ENCODE data around the gene LRP10. TPM values are rescaled to one million over a fixed set of nuclear protein-coding genes. Genes with fewer than 3 reads are reported as not detected.
"Not testable (repeated sequence)": the region's sequence is repeated elsewhere in the genome, so short reads cannot be mapped to it uniquely, and the experiment has no call there.

Gene LRP10
- total RNA-seq, 1 experiment from 2014 or later = 78.3 TPM

GRCh38 chr14:22852599-22852939 is 19.0 kb upstream of the LRP10 start:
- in situ Hi-C loops (cut with HindIII; ENCODE audit: low pct_unique_long_range_greater_than_20kb, low sequenced_read_pairs) (no loop called here), intact Hi-C loops (cut with micrococcal nuclease; ENCODE audit: unreplicated experiment) (loop anchor here (2.0 to 10.0 kb wide), 2 partner anchors 30 to 198 kb away; no protein-coding TSS in a partner anchor)
- ATAC-seq = no peak
- DNase-seq (ENCODE audit: low read depth, low spot score) = no peak
- Histone ChIP-seq H3K4me3 (ENCODE audit: low read depth in 2 of 2, low read length in 2 of 2) (no peak overlapping the region), H3K36me3 (ENCODE audit: control insufficient read depth, insufficient read depth, low read length) (no peaks in the 10 kb centered on the region), H3K4me1 (ENCODE audit: control insufficient read depth, insufficient read depth, low read length) (no peaks in the 10 kb centered on the region), H3K27me3 (ENCODE audit: control insufficient read depth, insufficient read depth, low read length) (no peaks in the 10 kb centered on the region), H3K9me3 (ENCODE audit: control insufficient read depth, insufficient read depth, low read depth, low read length) (no peaks in the 10 kb centered on the region), H3K27ac (ENCODE audit: low read length) (no peak overlapping the region)
- TF ChIP-seq SIN3A (IDR thresholded peaks at IDR 0.05; ENCODE audit: borderline replicate concordance, insufficient read depth, low read depth, low read length) = no peak
- TF ChIP-seq, protein P1, sequence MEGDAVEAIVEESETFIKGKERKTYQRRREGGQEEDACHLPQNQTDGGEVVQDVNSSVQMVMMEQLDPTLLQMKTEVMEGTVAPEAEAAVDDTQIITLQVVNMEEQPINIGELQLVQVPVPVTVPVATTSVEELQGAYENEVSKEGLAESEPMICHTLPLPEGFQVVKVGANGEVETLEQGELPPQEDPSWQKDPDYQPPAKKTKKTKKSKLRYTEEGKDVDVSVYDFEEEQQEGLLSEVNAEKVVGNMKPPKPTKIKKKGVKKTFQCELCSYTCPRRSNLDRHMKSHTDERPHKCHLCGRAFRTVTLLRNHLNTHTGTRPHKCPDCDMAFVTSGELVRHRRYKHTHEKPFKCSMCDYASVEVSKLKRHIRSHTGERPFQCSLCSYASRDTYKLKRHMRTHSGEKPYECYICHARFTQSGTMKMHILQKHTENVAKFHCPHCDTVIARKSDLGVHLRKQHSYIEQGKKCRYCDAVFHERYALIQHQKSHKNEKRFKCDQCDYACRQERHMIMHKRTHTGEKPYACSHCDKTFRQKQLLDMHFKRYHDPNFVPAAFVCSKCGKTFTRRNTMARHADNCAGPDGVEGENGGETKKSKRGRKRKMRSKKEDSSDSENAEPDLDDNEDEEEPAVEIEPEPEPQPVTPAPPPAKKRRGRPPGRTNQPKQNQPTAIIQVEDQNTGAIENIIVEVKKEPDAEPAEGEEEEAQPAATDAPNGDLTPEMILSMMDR (IDR thresholded peaks at IDR 0.05) = no peak
- no peak for TF ChIP-seq TCF7L2 (IDR thresholded peaks at IDR 0.05; ENCODE audit: low read depth, low read length)
- TF ChIP-seq, protein P2, sequence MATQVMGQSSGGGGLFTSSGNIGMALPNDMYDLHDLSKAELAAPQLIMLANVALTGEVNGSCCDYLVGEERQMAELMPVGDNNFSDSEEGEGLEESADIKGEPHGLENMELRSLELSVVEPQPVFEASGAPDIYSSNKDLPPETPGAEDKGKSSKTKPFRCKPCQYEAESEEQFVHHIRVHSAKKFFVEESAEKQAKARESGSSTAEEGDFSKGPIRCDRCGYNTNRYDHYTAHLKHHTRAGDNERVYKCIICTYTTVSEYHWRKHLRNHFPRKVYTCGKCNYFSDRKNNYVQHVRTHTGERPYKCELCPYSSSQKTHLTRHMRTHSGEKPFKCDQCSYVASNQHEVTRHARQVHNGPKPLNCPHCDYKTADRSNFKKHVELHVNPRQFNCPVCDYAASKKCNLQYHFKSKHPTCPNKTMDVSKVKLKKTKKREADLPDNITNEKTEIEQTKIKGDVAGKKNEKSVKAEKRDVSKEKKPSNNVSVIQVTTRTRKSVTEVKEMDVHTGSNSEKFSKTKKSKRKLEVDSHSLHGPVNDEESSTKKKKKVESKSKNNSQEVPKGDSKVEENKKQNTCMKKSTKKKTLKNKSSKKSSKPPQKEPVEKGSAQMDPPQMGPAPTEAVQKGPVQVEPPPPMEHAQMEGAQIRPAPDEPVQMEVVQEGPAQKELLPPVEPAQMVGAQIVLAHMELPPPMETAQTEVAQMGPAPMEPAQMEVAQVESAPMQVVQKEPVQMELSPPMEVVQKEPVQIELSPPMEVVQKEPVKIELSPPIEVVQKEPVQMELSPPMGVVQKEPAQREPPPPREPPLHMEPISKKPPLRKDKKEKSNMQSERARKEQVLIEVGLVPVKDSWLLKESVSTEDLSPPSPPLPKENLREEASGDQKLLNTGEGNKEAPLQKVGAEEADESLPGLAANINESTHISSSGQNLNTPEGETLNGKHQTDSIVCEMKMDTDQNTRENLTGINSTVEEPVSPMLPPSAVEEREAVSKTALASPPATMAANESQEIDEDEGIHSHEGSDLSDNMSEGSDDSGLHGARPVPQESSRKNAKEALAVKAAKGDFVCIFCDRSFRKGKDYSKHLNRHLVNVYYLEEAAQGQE (IDR thresholded peaks at IDR 0.05; ENCODE audit: insufficient read depth in 1 of 2, low read depth in 2 of 2, low read length in 1 of 2) = no peak
- no peak for TF ChIP-seq POLR2AphosphoS5 (IDR thresholded peaks at IDR 0.05; ENCODE audit: low read depth, low read length)
- ChIA-PET POLR2A (no interaction called here), CTCF (interaction anchor here (0.6 to 4.9 kb wide), 4 partner anchors 11 to 29 kb away, joined by 3 to 50 read pairs (median 4); no protein-coding TSS in a partner anchor)
- no TSS peak for BruUV-seq (replicated peaks)

DNA sequence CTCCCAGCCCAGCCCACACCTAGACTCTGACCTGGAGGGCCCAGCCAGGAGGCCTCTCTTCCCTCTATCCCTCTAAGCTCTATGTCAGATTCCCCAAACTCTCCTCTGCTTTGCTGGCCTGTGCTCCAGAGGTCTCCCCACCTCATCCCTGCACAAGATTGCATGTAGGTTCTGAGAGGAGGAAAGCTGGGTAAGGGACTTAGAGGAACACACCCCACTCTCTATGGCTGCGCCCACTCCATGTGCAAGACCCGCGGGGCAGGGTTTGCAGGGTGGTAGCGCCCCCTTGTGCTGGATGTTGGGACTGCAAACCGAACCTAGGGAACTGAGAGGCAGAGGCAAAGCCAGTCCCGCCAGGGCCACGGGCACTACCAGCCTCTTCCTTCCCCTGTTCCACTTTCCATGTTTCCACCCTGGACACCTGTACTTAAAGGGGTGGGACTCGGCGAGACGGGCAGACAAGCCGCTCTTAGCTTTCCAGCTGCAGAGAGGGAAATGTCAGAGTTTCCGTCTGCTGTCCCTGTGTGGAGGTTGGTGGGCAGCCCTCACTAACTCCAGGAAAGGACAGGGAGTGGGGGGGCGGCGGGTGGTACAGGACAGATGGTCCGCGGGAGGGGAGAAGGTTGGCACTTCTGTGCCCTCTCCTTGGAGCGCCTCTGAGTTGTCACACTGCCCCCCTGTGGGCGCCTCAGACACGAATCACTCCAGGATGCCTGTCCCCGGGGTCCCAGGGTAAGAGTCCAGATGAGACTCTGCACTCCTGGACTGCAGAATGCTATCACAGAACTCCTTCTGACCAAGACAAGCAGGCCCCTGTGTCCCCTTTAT is 18.4 kb upstream of the LRP10 start:
- no TSS peak for BruUV-seq (replicated peaks)
- no peaks in the 10 kb centered on the region for H3K9me3 ChIP-seq (ENCODE audit: control insufficient read depth, insufficient read depth, low read depth, low read length)
- no peaks in the 10 kb centered on the region for H3K27me3 ChIP-seq (ENCODE audit: control insufficient read depth, insufficient read depth, low read length)
- H3K27ac ChIP-seq (ENCODE audit: low read length) = peak overlapping the region; percentile 63; the same call in 1 of the 2 replicates
- H3K4me3 ChIP-seq (ENCODE audit: low read depth in 2 of 2, low read length in 2 of 2) = peak overlapping the region; percentile 33 to 69
- DNase-seq (ENCODE audit: low read depth, low spot score) = no peak
- CTCF ChIA-PET = interaction anchor here (0.6 to 4.9 kb wide), 3 partner anchors 10 to 30 kb away, joined by 4 to 50 read pairs (median 4); no protein-coding TSS in a partner anchor
- TF ChIP-seq, protein P1 (IDR thresholded peaks at IDR 0.05) = peak; percentile 89
- no peak for TF ChIP-seq SIN3A (IDR thresholded peaks at IDR 0.05; ENCODE audit: borderline replicate concordance, insufficient read depth, low read depth, low read length)
- in situ Hi-C loops (cut with HindIII; ENCODE audit: low pct_unique_long_range_greater_than_20kb, low sequenced_read_pairs) = no loop called here
- POLR2A ChIA-PET = no interaction called here
- H3K4me1 ChIP-seq (ENCODE audit: control insufficient read depth, insufficient read depth, low read length) = no peaks in the 10 kb centered on the region
- no peaks in the 10 kb centered on the region for H3K36me3 ChIP-seq (ENCODE audit: control insufficient read depth, insufficient read depth, low read length)
- peak; percentile 95 for ATAC-seq
- intact Hi-C loops (cut with micrococcal nuclease; ENCODE audit: unreplicated experiment) = loop anchor here (2.0 to 10.0 kb wide), 2 partner anchors 30 to 198 kb away; no protein-coding TSS in a partner anchor

DNA sequence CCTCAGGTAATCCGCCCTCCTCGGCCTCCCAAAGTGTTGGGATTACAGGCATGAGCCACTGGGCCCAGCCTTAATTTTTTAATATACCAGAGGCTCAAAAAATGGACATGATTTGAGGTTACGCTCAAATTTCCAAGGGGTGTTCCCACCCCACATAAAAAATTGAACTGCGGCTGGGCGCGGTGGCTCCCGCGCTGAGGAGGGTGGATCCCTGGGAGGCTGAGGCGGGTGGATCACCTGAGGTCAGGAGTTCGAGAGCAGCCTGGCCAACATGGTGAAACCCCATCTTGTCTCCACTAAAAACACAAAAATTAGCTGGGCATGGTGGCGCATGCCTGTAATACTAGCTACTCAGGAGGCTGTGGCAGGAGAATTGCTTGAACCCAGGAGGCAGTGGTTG is 17.2 kb upstream of the LRP10 start:
- CTCF ChIA-PET = interaction anchor here (0.7 to 4.9 kb wide), 2 partner anchors 31 to 217 kb away, joined by 9 to 50 read pairs; no protein-coding TSS in a partner anchor

More for the DNA sequence above, 17.2 kb upstream of the LRP10 start:
- H3K4me3 ChIP-seq (ENCODE audit: low read depth in 2 of 2, low read length in 2 of 2); H3K36me3 ChIP-seq (ENCODE audit: control insufficient read depth, insufficient read depth, low read length); H3K27me3 ChIP-seq (ENCODE audit: control insufficient read depth, insufficient read depth, low read length); H3K4me1 ChIP-seq (ENCODE audit: control insufficient read depth, insufficient read depth, low read length); H3K9me3 ChIP-seq (ENCODE audit: control insufficient read depth, insufficient read depth, low read depth, low read length); BruUV-seq (replicated peaks); DNase-seq (ENCODE audit: low read depth, low spot score); ATAC-seq; in situ Hi-C loops (cut with HindIII; ENCODE audit: low pct_unique_long_range_greater_than_20kb, low sequenced_read_pairs); H3K27ac ChIP-seq (ENCODE audit: low read length): not testable (repeated sequence)
- POLR2A ChIA-PET = interaction anchor here (0.5 kb wide), 1 partner anchor 28 kb away, joined by 6 read pairs; no protein-coding TSS in a partner anchor
- intact Hi-C loops (cut with micrococcal nuclease; ENCODE audit: unreplicated experiment) = loop anchor here (10.0 kb wide), 1 partner anchor 199 kb away; no protein-coding TSS in a partner anchor

Measured in Panc1 (cell line).